Lung (tissue), 12 donors: Measurements from ENCODE around the gene NCOR2. TPM values are rescaled to one million over a fixed set of nuclear protein-coding genes. Genes with fewer than 3 reads are reported as not detected.

ENCODE experiments used
- ATAC-seq: fragments of 200-7000 bp; cut with Tn5 transposase; one replicate; pipeline ENCODE4 v1.9.1; 2020; ENCODE audit warnings: moderate number of reproducible peaks; ENCODE audit not compliant: insufficient read depth, low FRiP score
- DNase-seq, 3 donors: peaks; one replicate each; pipeline ENCODE4 v3.0.0-alpha.2; 2013 to 2017
- H3K27ac ChIP-seq, 2 donors: one replicate each; pipeline ENCODE4 v1.5.1; 2013; ENCODE audit warnings: mild to moderate bottlenecking in 2 of 2, moderate library complexity in 2 of 2, control low read depth in 1 of 2, inconsistent platforms in 1 of 2, low read depth in 1 of 2, low read length in 1 of 2
- H3K27me3 ChIP-seq, 3 donors: one replicate each; pipeline ENCODE4 v1.5.1; 2013; ENCODE audit warnings: low read length in 2 of 3; ENCODE audit not compliant: control insufficient read depth in 3 of 3, insufficient read depth in 3 of 3
- H3K36me3 ChIP-seq, 4 donors: one replicate each; pipeline ENCODE4 v1.5.1; 2013; ENCODE audit warnings: low read length in 4 of 4, mild to moderate bottlenecking in 1 of 4, moderate library complexity in 1 of 4; ENCODE audit not compliant: control insufficient read depth in 4 of 4, insufficient read depth in 4 of 4
- H3K4me1 ChIP-seq, 5 donors: one replicate each; pipeline ENCODE4 v1.5.1; 2013; ENCODE audit warnings: low read length in 5 of 5, mild to moderate bottlenecking in 2 of 5, moderate library complexity in 1 of 5; ENCODE audit not compliant: control insufficient read depth in 5 of 5, insufficient read depth in 5 of 5
- H3K4me3 ChIP-seq: one replicate; pipeline ENCODE4 v1.5.1; 2013; ENCODE audit warnings: mild to moderate bottlenecking, control low read depth, moderate library complexity
- H3K9ac ChIP-seq, 2 donors: one replicate each; pipeline ENCODE4 v1.5.1; 2013; ENCODE audit warnings: low read length in 2 of 2, control low read depth in 1 of 2; ENCODE audit not compliant: insufficient read depth in 1 of 2
- H3K9me3 ChIP-seq, 4 donors: one replicate each; pipeline ENCODE4 v1.5.1; 2013; ENCODE audit warnings: low read length in 3 of 4, mild to moderate bottlenecking in 1 of 4, moderate library complexity in 1 of 4; ENCODE audit not compliant: control insufficient read depth in 4 of 4, insufficient read depth in 3 of 4
- WGBS, 2 donors: extraction: QIAGEN DNeasy Blood & Tissue Kit; methylation state at CpG; one replicate each; pipeline ENCODE4 v1.1.7; 2013; 5-methylcytosine and 5-hydroxymethylcytosine counted together
- polyA plus RNA-seq, 2 donors: library from polyadenylated mRNA; stranded (reverse); fragments of 200-250 nt; gene quantifications; one replicate each; pipeline ENCODE4 v1.2.1, GENCODE V29; 2013
- total RNA-seq, 2 donors: library from RNA; depleted of rRNA in 1 of 2; stranded (reverse); fragments of >200 nt in 1 of 2; gene quantifications; one replicate each; pipeline ENCODE4 v1.2.1, GENCODE V29; 2014 to 2021
- TF ChIP-seq, protein P1 (sequence below): IDR thresholded peaks from 2 replicates; pipeline ENCODE4 v1.5.1; 2012; ENCODE audit warnings: mild to moderate bottlenecking; ENCODE audit errors: control extremely low read depth, extremely low read depth
- donor health status: control.
- donor health status: control.
- donor health status: Bipolar disorder and iron deficiency.
- donor health status: healthy.
- donor health status: DM: yes; HTN: yes; CAD: no.

NCOR2 gene
- total and polyA plus RNA-seq, 4 donors, result 81.4 to 361 (median 132) TPM

DNA sequence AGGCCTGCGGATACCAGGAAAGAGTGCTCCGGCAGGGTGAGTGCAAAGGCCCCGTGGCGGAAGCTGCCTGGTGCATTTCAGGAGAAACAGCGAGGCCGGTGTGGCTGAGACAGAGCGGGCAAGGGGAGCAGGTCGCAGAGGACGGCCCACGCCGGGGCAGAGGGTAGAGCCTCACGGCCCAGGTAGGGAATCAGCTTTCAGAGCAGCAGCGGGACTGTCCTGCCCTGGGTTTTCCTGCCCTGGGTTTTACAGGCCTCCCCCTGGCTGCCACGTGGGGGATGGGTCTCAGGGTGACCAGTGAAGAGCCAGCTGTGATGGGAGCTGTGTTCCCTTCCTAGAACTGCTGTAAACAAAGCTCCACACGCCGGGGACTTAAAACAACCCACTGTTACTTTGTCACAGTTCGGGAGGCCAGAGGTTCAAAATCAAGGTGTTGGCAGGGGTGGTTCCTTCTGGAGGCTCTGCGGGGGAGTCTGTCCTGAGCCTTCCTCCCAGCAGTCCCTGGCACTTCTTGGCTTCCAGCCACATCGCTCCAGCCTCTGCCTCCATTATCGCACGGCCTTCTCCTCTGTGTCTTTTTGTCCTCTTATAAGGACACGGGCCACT, 10.4 kb downstream of the NCOR2 start:
- no peaks in the 10 kb centered on the region for H3K27me3 ChIP-seq
- 75 to 81% methylated on average over 22 of the region's 22 CpGs for WGBS, 2 donors
- H3K4me1 ChIP-seq, result peaks cover 3 to 35% (median 15%) of the 10 kb centered on the region in 5 donors
- ATAC-seq (no peak), DNase-seq (peak; percentile 68 to 75 (median 70))
- TF ChIP-seq, protein P1, sequence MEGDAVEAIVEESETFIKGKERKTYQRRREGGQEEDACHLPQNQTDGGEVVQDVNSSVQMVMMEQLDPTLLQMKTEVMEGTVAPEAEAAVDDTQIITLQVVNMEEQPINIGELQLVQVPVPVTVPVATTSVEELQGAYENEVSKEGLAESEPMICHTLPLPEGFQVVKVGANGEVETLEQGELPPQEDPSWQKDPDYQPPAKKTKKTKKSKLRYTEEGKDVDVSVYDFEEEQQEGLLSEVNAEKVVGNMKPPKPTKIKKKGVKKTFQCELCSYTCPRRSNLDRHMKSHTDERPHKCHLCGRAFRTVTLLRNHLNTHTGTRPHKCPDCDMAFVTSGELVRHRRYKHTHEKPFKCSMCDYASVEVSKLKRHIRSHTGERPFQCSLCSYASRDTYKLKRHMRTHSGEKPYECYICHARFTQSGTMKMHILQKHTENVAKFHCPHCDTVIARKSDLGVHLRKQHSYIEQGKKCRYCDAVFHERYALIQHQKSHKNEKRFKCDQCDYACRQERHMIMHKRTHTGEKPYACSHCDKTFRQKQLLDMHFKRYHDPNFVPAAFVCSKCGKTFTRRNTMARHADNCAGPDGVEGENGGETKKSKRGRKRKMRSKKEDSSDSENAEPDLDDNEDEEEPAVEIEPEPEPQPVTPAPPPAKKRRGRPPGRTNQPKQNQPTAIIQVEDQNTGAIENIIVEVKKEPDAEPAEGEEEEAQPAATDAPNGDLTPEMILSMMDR, result no peak
- H3K9ac ChIP-seq, result no peak overlapping the region
- no peak overlapping the region for H3K4me3 ChIP-seq
- no peaks in the 10 kb centered on the region for H3K9me3 ChIP-seq
- H3K36me3 ChIP-seq, result no peaks in the 10 kb centered on the region
- no peak overlapping the region for H3K27ac ChIP-seq

DNA sequence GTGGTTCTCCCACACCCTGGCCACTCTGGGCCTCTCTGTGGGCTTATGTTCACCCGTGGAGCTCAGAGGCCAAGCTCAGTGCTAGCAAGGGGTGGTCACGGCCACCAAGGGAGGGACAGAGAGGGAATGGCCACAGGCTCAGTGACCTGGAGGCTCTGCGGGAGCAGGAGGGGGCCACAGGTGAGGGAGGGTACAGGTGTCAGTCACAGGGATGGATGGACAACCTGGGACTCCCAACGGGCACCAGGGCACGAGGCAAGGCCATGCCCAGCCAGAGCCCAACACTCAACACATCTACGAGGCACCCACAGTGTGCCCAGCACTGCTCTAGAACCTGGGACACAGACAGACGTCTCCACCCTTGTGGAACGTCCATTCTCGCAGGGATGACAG, 11.3 kb downstream of the NCOR2 start:
- WGBS, 2 donors, result 78 to 83% methylated on average over 9 of the region's 9 CpGs
- H3K27ac ChIP-seq, result no peak overlapping the region
- TF ChIP-seq, protein P1, result no peak
- ATAC-seq, result no peak
- H3K4me3 ChIP-seq, result no peak overlapping the region
- DNase-seq, result no peak
- no peaks in the 10 kb centered on the region for H3K27me3 ChIP-seq
- H3K4me1 ChIP-seq, result peaks cover 4 to 40% (median 23%) of the 10 kb centered on the region in 5 donors
- no peaks in the 10 kb centered on the region for H3K9me3 ChIP-seq
- no peak overlapping the region for H3K9ac ChIP-seq
- H3K36me3 ChIP-seq, result no peaks in the 10 kb centered on the region

- Histone ChIP-seq H3K4me1 (peaks cover 10 to 41% (median 27%) of the 10 kb centered on the region in 5 donors), H3K9me3 (no peaks in the 10 kb centered on the region), H3K27me3 (no peaks in the 10 kb centered on the region), H3K27ac (peak overlapping the region in 1 of 2 donors; percentile 12), H3K9ac (no peak overlapping the region), H3K4me3 (no peak overlapping the region), H3K36me3 (no peaks in the 10 kb centered on the region)
- WGBS, 2 donors, result 67 to 70% methylated on average over 28 of the region's 28 CpGs
- DNase-seq (no peak), ATAC-seq (no peak)
- TF ChIP-seq, protein P1, result no peak
Measured at GRCh38 chr12:124555168-124556073, 12.0 kb downstream of the NCOR2 start.
